CD8-positive, alpha-beta memory T cell (primary cell): ENCODE data around the gene SORCS2. TPM values are rescaled to one million over a fixed set of nuclear protein-coding genes. Genes with fewer than 3 reads are reported as not detected.
A peak's percentile ranks its signal among the peaks of the same experiment; 100 is the strongest.

ENCODE experiments used
- CTCF ChIA-PET: fragments of 350-600 bp; sonication (Branson Sonifier 250); formaldehyde crosslinking; loops from one replicate; lab custom pipeline; 2021; ENCODE audit warnings: antibody characterized with exemption; lab: Charles Lee
- POLR2A ChIA-PET: fragments of 350-600 bp; sonication (Branson Sonifier 250); formaldehyde crosslinking; loops from one replicate; lab custom pipeline; 2021; ENCODE audit warnings: antibody characterized with exemption; lab: Charles Lee
- DNase-seq, 5 donors: peaks; one replicate each; pipeline versions ENCODE4 v3.0.0 to v3.0.0-alpha.2; 2020 to 2022; ENCODE audit warnings: mixed read lengths in 1 of 5
- H3K27ac ChIP-seq: one replicate; pipeline ENCODE4 v1.7.0; 2013; ENCODE audit warnings: low read depth, mild to moderate bottlenecking, low read length, moderate library complexity
- H3K27me3 ChIP-seq: 2 replicates; pipeline ENCODE4 v1.7.0; 2013; ENCODE audit warnings: low read length, mild to moderate bottlenecking; ENCODE audit not compliant: insufficient read depth, poor library complexity, severe bottlenecking
- H3K36me3 ChIP-seq: 2 replicates; pipeline ENCODE4 v1.7.0; 2013; ENCODE audit warnings: mild to moderate bottlenecking, low read length, moderate library complexity; ENCODE audit not compliant: insufficient read depth
- H3K4me1 ChIP-seq: 2 replicates; pipeline ENCODE4 v1.7.0; 2013; ENCODE audit warnings: mild to moderate bottlenecking, low read length, moderate library complexity; ENCODE audit not compliant: insufficient read depth
- H3K4me3 ChIP-seq: 2 replicates; pipeline ENCODE4 v1.7.0; 2013; ENCODE audit warnings: mild to moderate bottlenecking, low read length
- H3K9me3 ChIP-seq: 2 replicates; pipeline ENCODE4 v1.7.0; 2013; ENCODE audit warnings: mild to moderate bottlenecking, low read length
- H3K27ac Mint-ChIP-seq, 8 donors: one replicate each; pipeline ENCODE4 v1.8.0; 2020 to 2021; ENCODE audit warnings: mixed read lengths in 8 of 8, mild to moderate bottlenecking in 6 of 8, inconsistent platforms in 3 of 8, moderate library complexity in 3 of 8
- H3K27me3 Mint-ChIP-seq, 2 donors: one replicate each; pipeline ENCODE4 v1.8.0; 2020 to 2021; ENCODE audit warnings: mixed read lengths in 2 of 2, mild to moderate bottlenecking in 1 of 2, moderate library complexity in 1 of 2
- H3K36me3 Mint-ChIP-seq, 3 donors: one replicate each; pipeline ENCODE4 v1.8.0; 2020 to 2021; ENCODE audit warnings: mixed read lengths in 3 of 3, inconsistent platforms in 1 of 3, mild to moderate bottlenecking in 1 of 3
- H3K4me1 Mint-ChIP-seq, 3 donors: one replicate each; pipeline ENCODE4 v1.8.0; 2020 to 2021; ENCODE audit warnings: mixed read lengths in 3 of 3, inconsistent platforms in 1 of 3, mild to moderate bottlenecking in 1 of 3
- H3K4me3 Mint-ChIP-seq, 7 donors: one replicate each; pipeline ENCODE4 v1.8.0; 2020 to 2021; ENCODE audit warnings: mixed read lengths in 7 of 7, mild to moderate bottlenecking in 6 of 7, moderate library complexity in 4 of 7, inconsistent platforms in 2 of 7
- H3K9me3 Mint-ChIP-seq, 5 donors: one replicate each; pipeline ENCODE4 v1.8.0; 2020 to 2022; ENCODE audit warnings: mixed read lengths in 5 of 5, mild to moderate bottlenecking in 3 of 5, moderate library complexity in 2 of 5, inconsistent platforms in 1 of 5
- polyA plus RNA-seq: library from polyadenylated mRNA; unstranded; fragments of 300-500 nt; fragmentation: Illumina TruSeq; gene quantifications from one replicate; pipeline ENCODE4 v1.2.3, GENCODE V29; 2021
- total RNA-seq, 2 experiments: library from RNA; stranded (reverse); gene quantifications; one replicate each; pipeline ENCODE4 v1.2.3, GENCODE V29; 2021

Gene SORCS2
- total and polyA plus RNA-seq, 3 experiments from 2014 or later = not detected

DNA sequence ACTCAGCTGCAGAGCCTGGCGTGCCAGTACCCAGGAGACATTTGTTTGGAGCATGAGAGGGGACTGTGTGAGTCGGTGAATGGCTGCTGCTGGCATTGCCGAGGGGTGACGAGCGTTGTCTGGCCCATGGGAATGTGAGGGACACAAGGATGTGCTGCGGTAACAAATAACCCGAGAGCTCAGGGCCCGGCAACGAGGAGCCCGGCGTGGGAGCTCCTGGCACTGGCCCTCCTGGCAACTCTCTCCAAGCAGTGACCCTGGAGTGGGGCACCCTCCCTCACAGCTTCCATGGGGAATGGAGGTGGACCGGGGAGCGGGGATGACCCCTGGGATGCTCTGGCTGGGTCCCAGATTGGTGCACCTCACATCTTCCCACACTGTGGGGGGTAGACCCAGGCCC is 44.0 kb upstream of the SORCS2 start:
- H3K9me3 ChIP-seq = no peaks in the 10 kb centered on the region
- peak overlapping the region in 1 of 7 donors; percentile 66 for H3K4me3 Mint-ChIP-seq
- ChIA-PET CTCF (no interaction called here), POLR2A (no interaction called here)
- no peak overlapping the region for H3K27ac ChIP-seq
- no peaks in the 10 kb centered on the region for H3K36me3 Mint-ChIP-seq
- no peaks in the 10 kb centered on the region for H3K9me3 Mint-ChIP-seq
- no peak for DNase-seq
- peaks cover 11 to 27% of the 10 kb centered on the region in 2 donors for H3K27me3 Mint-ChIP-seq
- no peaks in the 10 kb centered on the region for H3K4me1 ChIP-seq
- no peaks in the 10 kb centered on the region for H3K36me3 ChIP-seq
- H3K27me3 ChIP-seq = no peaks in the 10 kb centered on the region
- H3K4me3 ChIP-seq = no peak overlapping the region
- H3K4me1 Mint-ChIP-seq = no peaks in the 10 kb centered on the region
- no peak overlapping the region for H3K27ac Mint-ChIP-seq

DNA sequence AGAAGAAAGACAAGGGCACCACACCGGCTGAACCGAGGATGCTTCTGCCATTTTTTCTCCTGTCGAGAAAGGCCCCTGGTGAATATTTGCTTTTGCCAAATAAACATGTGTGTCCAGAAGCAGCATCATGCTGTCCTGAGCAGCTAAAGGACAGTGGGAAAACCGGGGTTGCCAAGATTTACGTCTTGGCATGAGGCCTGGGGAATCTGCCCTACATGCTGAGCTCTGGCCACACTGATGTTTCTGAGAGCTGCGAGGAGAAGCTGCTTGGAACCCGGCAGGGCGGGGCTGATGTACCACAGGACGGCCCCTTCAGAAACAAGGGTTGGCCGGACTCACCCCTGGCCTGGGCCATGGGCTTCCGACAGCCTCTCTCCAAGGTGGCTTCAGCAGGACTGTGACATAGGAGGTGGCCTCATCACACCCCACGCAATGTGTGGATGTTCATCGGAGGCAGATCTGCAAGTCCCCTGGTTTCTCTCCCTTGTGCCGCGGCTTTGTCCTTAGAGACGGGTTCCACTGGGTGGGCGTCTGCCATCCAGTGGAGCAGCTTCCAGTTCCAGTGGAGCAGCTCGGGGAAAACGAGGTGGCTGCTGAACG is 42.2 kb upstream of the SORCS2 start:
- H3K4me1 Mint-ChIP-seq = no peaks in the 10 kb centered on the region
- ChIA-PET CTCF (no interaction called here), POLR2A (no interaction called here)
- H3K27me3 Mint-ChIP-seq = peaks cover 10 to 37% of the 10 kb centered on the region in 2 donors
- Histone ChIP-seq H3K27me3 (no peaks in the 10 kb centered on the region), H3K36me3 (no peaks in the 10 kb centered on the region), H3K9me3 (no peaks in the 10 kb centered on the region), H3K27ac (no peak overlapping the region), H3K4me3 (no peak overlapping the region), H3K4me1 (no peaks in the 10 kb centered on the region)
- H3K36me3 Mint-ChIP-seq = no peaks in the 10 kb centered on the region
- H3K4me3 Mint-ChIP-seq = no peak overlapping the region
- no peak for DNase-seq
- H3K27ac Mint-ChIP-seq = no peak overlapping the region
- H3K9me3 Mint-ChIP-seq = no peaks in the 10 kb centered on the region

DNA sequence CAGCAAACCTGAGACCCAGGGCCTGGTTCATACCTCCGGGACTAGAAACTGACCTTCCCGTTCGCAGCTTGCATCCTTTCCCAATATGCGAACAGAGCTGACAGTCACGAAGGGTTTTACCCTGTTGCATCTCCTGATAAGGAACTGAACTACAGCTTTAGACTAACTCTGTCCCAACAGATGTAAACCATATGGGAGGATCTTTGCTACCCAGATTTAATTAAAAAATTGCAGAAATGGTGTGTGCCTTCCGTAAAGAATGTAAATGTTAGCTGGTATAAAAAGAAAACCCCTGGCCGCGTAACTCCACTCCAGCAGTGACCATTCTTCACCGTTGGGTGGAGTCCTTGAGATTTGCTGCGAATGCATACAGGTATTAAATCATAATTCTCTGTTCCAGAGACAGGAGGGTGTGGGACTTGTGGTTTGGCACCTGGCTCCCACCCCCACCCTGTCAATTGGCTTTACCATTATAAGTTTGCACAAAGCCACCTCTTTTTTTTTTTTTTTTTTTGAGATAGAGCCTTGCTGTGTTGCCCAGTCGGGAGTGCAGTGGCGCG is 40.6 kb upstream of the SORCS2 start:
- no peak overlapping the region for H3K4me3 Mint-ChIP-seq
- H3K27ac ChIP-seq = no peak overlapping the region
- peaks cover 11 to 37% of the 10 kb centered on the region in 2 donors for H3K27me3 Mint-ChIP-seq
- CTCF ChIA-PET = no interaction called here
- no peaks in the 10 kb centered on the region for H3K36me3 Mint-ChIP-seq
- POLR2A ChIA-PET = no interaction called here
- no peaks in the 10 kb centered on the region for H3K27me3 ChIP-seq
- no peaks in the 10 kb centered on the region for H3K36me3 ChIP-seq
- H3K4me3 ChIP-seq = no peak overlapping the region
- no peaks in the 10 kb centered on the region for H3K4me1 Mint-ChIP-seq
- H3K9me3 Mint-ChIP-seq = no peaks in the 10 kb centered on the region
- H3K9me3 ChIP-seq = no peaks in the 10 kb centered on the region
- no peak overlapping the region for H3K27ac Mint-ChIP-seq
- DNase-seq = no peak
- H3K4me1 ChIP-seq = no peaks in the 10 kb centered on the region

DNA sequence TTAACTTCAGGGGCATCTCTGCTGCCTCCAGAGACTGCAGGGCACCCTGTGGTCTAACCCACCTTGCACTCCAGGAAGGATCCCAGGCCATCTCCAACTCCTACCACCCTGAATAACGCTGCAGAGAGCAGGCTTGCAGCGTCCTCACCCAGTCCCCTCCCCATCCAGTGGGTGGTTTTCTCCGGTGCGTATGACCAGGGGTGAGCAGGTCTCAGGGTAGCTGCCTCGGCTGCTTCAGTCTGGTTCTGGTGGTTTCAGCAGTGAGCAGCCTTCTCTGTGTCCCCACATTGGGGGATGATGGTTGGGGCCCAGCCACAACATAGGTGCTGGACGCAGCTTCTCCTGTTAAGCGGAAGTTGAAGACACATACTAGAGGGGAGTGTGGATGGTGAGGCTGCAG is 38.6 kb upstream of the SORCS2 start:
- no peaks in the 10 kb centered on the region for H3K36me3 ChIP-seq
- no peak overlapping the region for H3K27ac ChIP-seq
- no peaks in the 10 kb centered on the region for H3K4me1 ChIP-seq
- Mint-ChIP-seq H3K9me3 (no peaks in the 10 kb centered on the region), H3K27me3 (peaks cover 11 to 36% of the 10 kb centered on the region in 2 donors), H3K4me3 (no peak overlapping the region), H3K27ac (no peak overlapping the region), H3K36me3 (no peaks in the 10 kb centered on the region), H3K4me1 (no peaks in the 10 kb centered on the region)
- no peak overlapping the region for H3K4me3 ChIP-seq
- no peak for DNase-seq
- ChIA-PET CTCF (no interaction called here), POLR2A (no interaction called here)
- H3K9me3 ChIP-seq = no peaks in the 10 kb centered on the region
- H3K27me3 ChIP-seq = no peaks in the 10 kb centered on the region

DNA sequence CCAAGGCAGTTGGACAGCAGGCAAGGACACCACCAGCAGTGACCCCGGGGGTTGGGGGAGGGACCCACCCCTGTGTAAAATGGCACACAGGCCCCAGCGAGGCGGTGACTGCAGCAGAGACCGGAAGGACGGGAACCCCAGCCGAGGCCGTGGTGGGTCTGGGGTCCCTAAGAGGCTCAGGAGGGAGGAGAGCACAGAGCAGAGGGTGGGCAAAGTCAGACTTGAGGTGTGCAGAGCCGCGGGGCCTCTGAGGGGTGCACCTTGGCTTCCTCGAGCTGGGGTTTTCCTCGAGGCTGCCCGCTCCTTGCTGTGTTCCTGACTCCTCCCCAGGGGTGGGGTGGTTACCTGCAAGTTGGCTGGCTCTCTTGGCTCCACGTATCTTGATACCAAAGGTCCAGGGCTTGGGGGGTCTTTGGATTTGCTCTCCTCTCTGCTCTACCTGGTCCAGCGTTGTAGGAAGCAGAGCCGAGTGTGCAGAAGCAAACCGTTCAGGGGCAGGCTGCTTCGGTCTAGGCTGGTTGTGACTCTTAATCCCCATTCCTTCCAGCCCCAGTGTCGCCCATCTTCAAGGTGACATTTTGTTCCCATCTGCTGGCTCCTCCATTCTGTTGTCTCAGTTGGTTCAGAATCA is 37.9 kb upstream of the SORCS2 start:
- Mint-ChIP-seq H3K27ac (no peak overlapping the region), H3K36me3 (no peaks in the 10 kb centered on the region), H3K4me3 (no peak overlapping the region), H3K27me3 (peaks cover 11 to 38% of the 10 kb centered on the region in 2 donors), H3K9me3 (no peaks in the 10 kb centered on the region), H3K4me1 (no peaks in the 10 kb centered on the region)
- no peak for DNase-seq
- Histone ChIP-seq H3K4me3 (no peak overlapping the region), H3K36me3 (no peaks in the 10 kb centered on the region), H3K9me3 (no peaks in the 10 kb centered on the region), H3K27ac (no peak overlapping the region), H3K27me3 (no peaks in the 10 kb centered on the region), H3K4me1 (no peaks in the 10 kb centered on the region)
- ChIA-PET POLR2A (no interaction called here), CTCF (no interaction called here)

DNA sequence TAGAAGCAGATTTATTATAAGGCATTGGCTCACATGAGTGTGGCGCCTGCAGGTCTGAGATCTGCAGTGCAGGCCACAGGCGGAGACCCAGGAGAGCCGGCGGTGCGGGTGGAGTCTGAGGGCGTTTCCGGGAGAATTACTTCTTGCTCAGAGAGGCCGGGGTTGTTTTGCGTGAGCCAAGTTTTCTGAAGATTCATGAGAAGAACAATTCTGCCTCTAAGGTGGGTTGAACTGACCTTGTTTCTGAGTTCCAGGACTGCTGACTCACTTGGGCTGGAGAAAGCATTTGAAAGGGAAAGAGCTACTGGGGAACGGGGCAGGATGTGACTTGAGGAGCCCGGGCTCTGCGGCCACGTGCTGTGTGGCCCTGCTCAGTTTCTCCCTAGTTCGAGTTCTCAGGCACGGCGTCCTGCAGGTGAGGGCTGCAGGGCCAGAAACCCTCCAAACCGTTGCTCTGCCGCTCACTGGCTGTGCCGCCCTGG is 36.7 kb upstream of the SORCS2 start:
- H3K27me3 Mint-ChIP-seq = peaks cover 11 to 45% of the 10 kb centered on the region in 2 donors
- H3K9me3 Mint-ChIP-seq = no peaks in the 10 kb centered on the region
- no peaks in the 10 kb centered on the region for H3K4me1 Mint-ChIP-seq

DNA sequence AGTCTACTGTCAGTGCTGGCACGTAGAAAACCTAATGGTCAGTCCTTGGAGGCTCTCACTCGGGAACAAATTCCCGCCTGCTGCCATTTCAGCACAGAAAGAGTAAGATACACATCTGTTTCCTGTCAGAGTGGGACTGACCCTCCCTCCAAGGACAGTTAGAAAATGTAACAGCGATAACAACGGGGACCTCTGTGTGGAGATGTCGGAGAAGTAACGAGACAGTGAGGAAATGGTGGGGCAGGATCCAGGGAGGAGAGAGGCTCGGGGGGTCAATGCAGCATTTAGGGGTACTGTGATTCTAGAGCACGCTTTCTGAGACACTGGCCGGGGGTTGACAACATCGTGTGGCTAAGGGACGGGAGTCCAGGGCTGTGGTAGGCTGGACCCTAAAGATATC is 36.0 kb upstream of the SORCS2 start:
- ChIA-PET CTCF (no interaction called here), POLR2A (no interaction called here)
- no peaks in the 10 kb centered on the region for H3K9me3 Mint-ChIP-seq
- no peak for DNase-seq
- Histone ChIP-seq H3K9me3 (no peaks in the 10 kb centered on the region), H3K4me1 (no peaks in the 10 kb centered on the region), H3K27ac (no peak overlapping the region), H3K36me3 (no peaks in the 10 kb centered on the region), H3K27me3 (no peaks in the 10 kb centered on the region), H3K4me3 (no peak overlapping the region)
- H3K36me3 Mint-ChIP-seq = no peaks in the 10 kb centered on the region
- H3K4me1 Mint-ChIP-seq = no peaks in the 10 kb centered on the region
- H3K4me3 Mint-ChIP-seq = no peak overlapping the region
- H3K27me3 Mint-ChIP-seq = peaks cover 11 to 49% of the 10 kb centered on the region in 2 donors
- no peak overlapping the region for H3K27ac Mint-ChIP-seq

More for the DNA sequence above, 36.7 kb upstream of the SORCS2 start:
- ChIA-PET CTCF (no interaction called here), POLR2A (no interaction called here)
- no peaks in the 10 kb centered on the region for H3K9me3 ChIP-seq
- no peak overlapping the region for H3K27ac ChIP-seq
- DNase-seq = no peak
- no peaks in the 10 kb centered on the region for H3K36me3 ChIP-seq
- H3K27me3 ChIP-seq = no peaks in the 10 kb centered on the region
- Mint-ChIP-seq H3K36me3 (no peaks in the 10 kb centered on the region), H3K4me3 (no peak overlapping the region), H3K27ac (no peak overlapping the region)
- no peak overlapping the region for H3K4me3 ChIP-seq
- no peaks in the 10 kb centered on the region for H3K4me1 ChIP-seq

DNA sequence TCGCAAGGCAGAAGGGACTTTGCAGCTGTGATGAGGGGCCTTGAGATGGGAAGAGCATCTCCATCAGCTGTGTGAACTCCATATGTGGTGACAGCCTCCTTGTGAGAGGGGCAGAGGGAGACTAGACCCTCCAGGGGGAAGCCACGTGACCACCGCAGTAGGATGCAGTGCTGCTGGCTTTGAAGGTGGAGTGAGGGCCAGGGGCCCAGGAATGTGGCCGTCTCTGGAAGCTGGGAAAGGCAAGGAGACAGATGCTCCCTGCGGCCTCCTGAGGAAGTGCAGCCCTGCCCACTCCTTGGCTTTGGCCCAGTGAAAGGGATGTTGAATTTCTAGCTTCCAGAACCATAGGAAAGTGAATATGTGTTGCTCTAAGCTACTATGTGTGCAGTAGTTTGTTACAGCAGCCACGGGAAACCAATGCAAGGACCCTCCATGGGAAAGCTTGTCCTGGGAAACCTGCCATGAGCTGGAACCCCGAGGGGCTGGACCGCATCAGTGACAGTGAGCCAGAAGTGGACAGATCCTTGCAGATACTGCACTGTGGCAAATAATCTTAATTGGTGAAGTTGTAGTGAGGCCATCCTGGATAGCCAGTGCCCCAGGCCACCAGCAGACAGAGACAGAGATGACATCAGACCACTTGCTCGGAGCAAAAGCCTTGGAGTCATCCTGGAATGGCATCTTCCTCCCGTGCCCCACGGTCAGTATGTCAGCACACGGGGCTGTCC is 35.4 kb upstream of the SORCS2 start:
- no peaks in the 10 kb centered on the region for H3K36me3 ChIP-seq
- H3K27ac ChIP-seq = no peak overlapping the region
- Mint-ChIP-seq H3K4me1 (no peaks in the 10 kb centered on the region), H3K4me3 (no peak overlapping the region), H3K36me3 (no peaks in the 10 kb centered on the region), H3K27me3 (peaks cover 13 to 50% of the 10 kb centered on the region in 2 donors), H3K9me3 (no peaks in the 10 kb centered on the region), H3K27ac (no peak overlapping the region)
- H3K9me3 ChIP-seq = no peaks in the 10 kb centered on the region
- H3K4me1 ChIP-seq = no peaks in the 10 kb centered on the region
- ChIA-PET POLR2A (no interaction called here), CTCF (no interaction called here)
- no peaks in the 10 kb centered on the region for H3K27me3 ChIP-seq
- no peak for DNase-seq
- H3K4me3 ChIP-seq = no peak overlapping the region
